K562 (cell line): ENCODE data around the gene TEX9. TPM values are rescaled to one million over a fixed set of nuclear protein-coding genes. Genes with fewer than 3 reads are reported as not detected.

Experiments used
- ATAC-seq: fragments of 200-7000 bp; cut with Tn5 transposase; 3 replicates; pipeline ENCODE4 v1.9.1; 2020; ENCODE audit warnings: moderate library complexity
- BruUV-seq: library from RNA; stranded (reverse); fragments of 400-500 nt; replicated peaks from 2 replicates; lab custom pipeline; 2021; lab: Mats Ljungman, UMichigan
- CTCF ChIA-PET: fragments of 300-600 bp; formaldehyde crosslinking; extraction: SDS; loops from one replicate; lab custom pipeline; 2021; ENCODE audit warnings: low intra/inter-chr PET ratio; lab: Yijun Ruan, JAX
- POLR2A ChIA-PET: fragments of 300-600, 350-650 bp; sonication (Branson Sonifier 250); formaldehyde crosslinking; extraction: SDS; loops from one replicate; lab custom pipeline; 2021; ENCODE audit warnings: antibody characterized with exemption, inconsistent platforms; lab: Yijun Ruan, JAX
- DNase-seq, 4 experiments: peaks; one replicate each; pipeline versions ENCODE4 v3.0.0 to v3.0.0-alpha.2; 2011 to 2018; ENCODE audit warnings: low spot score in 3 of 4, mixed read lengths in 3 of 4; ENCODE audit errors: extremely low read depth in 1 of 4
- FAIRE-seq: peaks from 2 replicates; lab custom pipeline; 2011; peaks lifted over from hg19 to GRCh38; lab: Jason Lieb, UNC
- H2AFZ ChIP-seq: 2 replicates; pipeline ENCODE4 v1.6.0; 2011; ENCODE audit warnings: low read depth, low read length, control low read depth, inconsistent platforms
- H3K27ac ChIP-seq: fragments of 200-600 bp; 3 replicates; pipeline ENCODE4 v1.8.0; 2011; ENCODE audit warnings: low read depth, mild to moderate bottlenecking, control low read depth, inconsistent platforms, low read length, moderate library complexity, mixed read lengths; ENCODE audit errors: extremely low read depth
- H3K27me3 ChIP-seq, 2 experiments: fragments of 300-600 bp in 1 of 2; 2 replicates in 1 of 2; 3 replicates in 1 of 2; pipeline versions ENCODE4 v1.6.0 to v1.8.0; 2011; ENCODE audit warnings: inconsistent platforms in 2 of 2, low read length in 2 of 2, mild to moderate bottlenecking in 1 of 2, mixed read lengths in 1 of 2, moderate library complexity in 1 of 2; ENCODE audit not compliant: control insufficient read depth in 2 of 2, insufficient read depth in 2 of 2
- H3K36me3 ChIP-seq: fragments of 300-600 bp; 3 replicates; pipeline ENCODE4 v1.8.0; 2011; ENCODE audit warnings: mild to moderate bottlenecking, low read length, inconsistent platforms; ENCODE audit not compliant: control insufficient read depth, insufficient read depth
- H3K4me1 ChIP-seq, 2 experiments: fragments of 200-600 bp in 1 of 2; replicated peaks in 1 of 2; 2 replicates in 1 of 2; 3 replicates in 1 of 2; pipeline versions ENCODE4 v1.5.1 to v1.8.0; 2011; ENCODE audit warnings: inconsistent platforms in 2 of 2, low read length in 2 of 2, mild to moderate bottlenecking in 1 of 2, mixed read lengths in 1 of 2, moderate library complexity in 1 of 2; ENCODE audit not compliant: control insufficient read depth in 2 of 2, insufficient read depth in 2 of 2
- H3K4me2 ChIP-seq: 2 replicates; pipeline ENCODE4 v1.6.1; 2011; ENCODE audit warnings: low read length, control low read depth, inconsistent platforms, mixed read lengths; ENCODE audit not compliant: insufficient read depth
- H3K4me3 ChIP-seq: fragments of 200-600 bp; sonication (generic), shearing (Covaris generic); 2 replicates; pipeline ENCODE4 v1.5.1; 2016; ENCODE audit warnings: control low read depth, inconsistent platforms
- H3K79me2 ChIP-seq: fragments of 200-600 bp; 3 replicates; pipeline ENCODE4 v1.8.0; 2011; ENCODE audit warnings: low read length, inconsistent platforms; ENCODE audit not compliant: control insufficient read depth, insufficient read depth
- H3K9ac ChIP-seq, 2 experiments: 2 replicates each; pipeline versions ENCODE4 v1.6.0 to v1.6.1; 2011; ENCODE audit warnings: low read depth in 2 of 2, low read length in 2 of 2, control low read depth in 1 of 2, inconsistent platforms in 1 of 2, mild to moderate bottlenecking in 1 of 2, mixed read lengths in 1 of 2; ENCODE audit not compliant: insufficient read depth in 1 of 2
- H3K9me1 ChIP-seq: one replicate; pipeline ENCODE4 v1.6.0; 2011; ENCODE audit warnings: inconsistent platforms, mild to moderate bottlenecking, low read length, moderate library complexity; ENCODE audit not compliant: control insufficient read depth, insufficient read depth
- H3K9me3 ChIP-seq: replicated peaks from 2 replicates; pipeline ENCODE4 v1.5.1; 2011; ENCODE audit warnings: low read depth, low read length, inconsistent platforms; ENCODE audit not compliant: control insufficient read depth, insufficient read depth
- H4K20me1 ChIP-seq: replicated peaks from 2 replicates; pipeline ENCODE4 v1.6.1; 2011; ENCODE audit warnings: low read length, inconsistent platforms, mixed read lengths; ENCODE audit not compliant: control insufficient read depth, insufficient read depth
- BMI1 ChIP-seq: fragments of 150-350 bp; IDR thresholded peaks from 2 replicates; pipeline ENCODE4 v1.6.1; 2014; ENCODE audit warnings: low read length
- CHD4 ChIP-seq: fragments of 200-600 bp; sonication (generic); IDR thresholded peaks from 3 replicates; pipeline ENCODE4 v1.6.1; 2012; ENCODE audit warnings: low read depth, mild to moderate bottlenecking, mixed read lengths, low read length, inconsistent platforms; ENCODE audit not compliant: insufficient read depth, insufficient replicate concordance, poor library complexity, severe bottlenecking
- CREM ChIP-seq: IDR thresholded peaks from 2 replicates; pipeline ENCODE4 v1.6.1; 2014; ENCODE audit warnings: antibody characterized with exemption, low read depth
- FOXA3 ChIP-seq, 2 experiments: fragments of 450-650 bp in 1 of 2; sonication (generic) in 1 of 2; formaldehyde crosslinking; IDR thresholded peaks in 1 of 2; conservative IDR thresholded peaks in 1 of 2; 2 replicates each; pipeline versions ENCODE4 v1.4.0 to v1.8.0; 2020 to 2022; ENCODE audit warnings: mild to moderate bottlenecking in 2 of 2, missing genetic modification reagents in 1 of 2
- GABPB1 ChIP-seq: sonication (generic); formaldehyde crosslinking; IDR thresholded peaks from 2 replicates; pipeline ENCODE4 v1.8.0; 2022; ENCODE audit warnings: mild to moderate bottlenecking, missing genetic modification reagents
- KDM4B ChIP-seq, 2 experiments: fragments of 450-650 bp in 1 of 2; sonication (generic) in 1 of 2; IDR thresholded peaks; 2 replicates each; pipeline ENCODE4 v1.6.1; 2016 to 2017; ENCODE audit warnings: borderline replicate concordance in 2 of 2, antibody characterized with exemption in 1 of 2, low read depth in 1 of 2, mild to moderate bottlenecking in 1 of 2
- PATZ1 ChIP-seq: fragments of 250-450 bp; sonication (Bioruptor Pico); IDR thresholded peaks from 2 replicates; pipeline ENCODE4 v1.5.0; 2020; ENCODE audit warnings: mild to moderate bottlenecking, borderline replicate concordance
- RFX1 ChIP-seq: fragments of 450-650 bp; IDR thresholded peaks from 2 replicates; pipeline ENCODE4 v1.6.1; 2016; ENCODE audit warnings: mild to moderate bottlenecking, moderate library complexity
- SMAD4 ChIP-seq: fragments of 250-450 bp; sonication (Bioruptor Pico); conservative IDR thresholded peaks from 2 replicates; pipeline ENCODE4 v1.8.0; 2021; ENCODE audit warnings: inconsistent platforms, mild to moderate bottlenecking, moderate library complexity
- SRF ChIP-seq, 2 experiments: fragments of 250-450, 450-650 bp in 1 of 2; sonication (Bioruptor Pico) in 1 of 2; sonication (generic) in 1 of 2; formaldehyde crosslinking; IDR thresholded peaks; 2 replicates each; pipeline versions ENCODE4 v1.5.0 to v1.5.1; 2020 to 2022; ENCODE audit warnings: mild to moderate bottlenecking in 1 of 2, missing genetic modification reagents in 1 of 2
- STAT5A ChIP-seq: IDR thresholded peaks from 2 replicates; pipeline ENCODE4 v1.6.1; 2012; ENCODE audit warnings: low read length, inconsistent platforms, borderline replicate concordance
- THRAP3 ChIP-seq: fragments of 450-650 bp; IDR thresholded peaks from 2 replicates; pipeline ENCODE4 v1.6.1; 2016; ENCODE audit warnings: mild to moderate bottlenecking, inconsistent platforms, borderline replicate concordance
- ZBTB26 ChIP-seq: fragments of 450-650 bp; formaldehyde crosslinking; IDR thresholded peaks from 2 replicates; pipeline ENCODE4 v1.4.0; 2022; ENCODE audit warnings: missing genetic modification characterization
- ZNF592 ChIP-seq: fragments of 450-650 bp; IDR thresholded peaks from 2 replicates; pipeline ENCODE4 v1.6.1; 2017; ENCODE audit warnings: antibody characterized with exemption, mild to moderate bottlenecking
- ZNF780A ChIP-seq: fragments of 250-450 bp; sonication (Bioruptor Pico); IDR thresholded peaks from 2 replicates; pipeline ENCODE4 v1.5.0; 2021; ENCODE audit warnings: mild to moderate bottlenecking
- whole genome bisulfite sequencing: fragments of 100-300 bp; shearing (Covaris generic); methylation state at CpG from one replicate; pipeline ENCODE4 v1.1.6; 2016; ENCODE audit warnings: low coverage, mixed read lengths; ENCODE audit not compliant: insufficient coverage; ENCODE audit errors: missing lambda C conversion rate; 5-methylcytosine and 5-hydroxymethylcytosine counted together
- in situ Hi-C: fragments of 300-500 bp; cut with MboI; formaldehyde crosslinking; loops from 4 replicates; pipeline ENCODE4 v1.15.0; 2018; ENCODE audit warnings: inconsistent platforms, mixed read lengths
- intact Hi-C: fragments of 100-400 bp; cut with micrococcal nuclease; formaldehyde crosslinking; loops from 2 replicates; pipeline ENCODE4 v1.14.2; 2022
- polyA plus RNA-seq, 8 experiments: library from polyadenylated mRNA; depleted of rRNA in 4 of 8; stranded (reverse) in 5 of 8; unstranded in 3 of 8; fragments of >200 nt; fragmentation: Nextera tagmentation in 2 of 8; fragmentation: Illumina TruSeq in 1 of 8; extraction: Ambion mirVana in 2 of 8; extraction: Trizol in 1 of 8; gene quantifications; 2 replicates each; pipeline versions ENCODE4 v1.2.1 to v1.2.3, GENCODE V29; 2011 to 2014; ENCODE audit warnings: inconsistent platforms in 1 of 8, missing spikeins in 1 of 8
- total RNA-seq, 7 experiments: library from RNA; depleted of rRNA in 6 of 7; stranded (reverse); fragments of >200 nt in 6 of 7; fragmentation: Illumina TruSeq in 2 of 7; extraction: Trizol in 2 of 7; gene quantifications; 2 replicates each; pipeline versions ENCODE4 v1.2.1 to v1.2.3, GENCODE V29; 2011 to 2021; ENCODE audit warnings: low replicate concordance in 1 of 7

The TEX9 gene
- total and polyA plus RNA-seq, 9 of the 15 experiments (the other 6 are each of a cell fraction or from before 2014, with no cell fraction given): 0.93 to 3.6 (median 2.4) TPM

DNA sequence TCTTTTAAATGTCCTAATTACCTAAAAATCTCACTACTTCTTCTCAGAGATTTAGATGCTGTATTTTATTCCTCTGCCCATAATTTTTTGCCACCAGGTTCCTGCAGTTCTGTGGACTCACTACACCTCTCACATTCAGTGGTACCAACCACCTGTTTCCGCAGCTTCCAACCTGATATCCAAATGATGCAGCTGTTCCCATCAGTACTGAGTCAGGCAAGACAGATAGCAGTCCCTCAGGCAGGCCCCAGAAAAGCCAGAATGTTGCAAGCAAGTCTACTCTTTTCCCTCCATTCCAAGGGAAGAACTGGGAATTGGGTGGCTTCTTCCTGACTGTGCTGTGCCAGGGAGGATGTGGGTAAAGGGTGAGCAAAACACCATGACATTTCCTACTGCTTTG is 60.8 kb downstream of the TEX9 start:
- no peaks in the 10 kb centered on the region for H3K27me3 ChIP-seq
- H3K36me3 ChIP-seq: no peaks in the 10 kb centered on the region
- WGBS: 40% methylated on average over 1 of the region's 1 CpG
- no peak overlapping the region for H3K9ac ChIP-seq
- no peak overlapping the region for H3K4me2 ChIP-seq
- no peaks in the 10 kb centered on the region for H3K79me2 ChIP-seq
- FAIRE-seq: no peak
- ATAC-seq: no peak
- no peaks in the 10 kb centered on the region for H3K9me3 ChIP-seq
- H2AFZ ChIP-seq: no peak overlapping the region
- H4K20me1 ChIP-seq: no peaks in the 10 kb centered on the region
- intact Hi-C loops: loop anchor here (5.0 to 10.0 kb wide), 3 partner anchors 341 to 779 kb away; no protein-coding TSS in a partner anchor
- no peaks in the 10 kb centered on the region for H3K9me1 ChIP-seq
- ChIA-PET CTCF (no interaction called here), POLR2A (no interaction called here)
- no peaks in the 10 kb centered on the region for H3K4me1 ChIP-seq
- in situ Hi-C loops: no loop called here
- no peak for DNase-seq
- no peak overlapping the region for H3K27ac ChIP-seq
- BruUV-seq: no TSS peak
- no peak overlapping the region for H3K4me3 ChIP-seq
- no peak for TF ChIP-seq ZNF592
- TF ChIP-seq PATZ1 (CRISPR knock-in tag): no peak
- TF ChIP-seq ZNF780A (CRISPR knock-in tag): no peak
- TF ChIP-seq KDM4B (IDR thresholded peaks at IDR 0.05; ENCODE audit: borderline replicate concordance in 2 of 2, low read depth in 1 of 2): no peak
- TF ChIP-seq CREM: no peak
- no peak for TF ChIP-seq RFX1
- no peak for TF ChIP-seq BMI1
- no peak for TF ChIP-seq SMAD4 (CRISPR knock-in tag)
- no peak for TF ChIP-seq STAT5A
- no peak for TF ChIP-seq GABPB1 (CRISPR knock-in tag)
- no peak for TF ChIP-seq FOXA3 (CRISPR knock-in tag; conservative IDR thresholded peaks at IDR 0.05 in 1 of 2, IDR thresholded peaks at IDR 0.05 in 1 of 2)
- TF ChIP-seq CHD4: no peak
- no peak for TF ChIP-seq SRF (CRISPR knock-in tag; IDR thresholded peaks at IDR 0.05)
- no peak for TF ChIP-seq THRAP3
- TF ChIP-seq ZBTB26 (CRISPR knock-in tag): no peak
